Astrocyte (in vitro differentiated cells and primary cell): Measurements from ENCODE around the gene TSNAXIP1.

Experiments
- EZH2 ChIP-seq: IDR thresholded peaks from 2 replicates; pipeline ENCODE4 v1.6.1; 2012; ENCODE audit warnings: mild to moderate bottlenecking, low read length, inconsistent platforms; ENCODE audit not compliant: insufficient read depth
- TF ChIP-seq, protein P1 (sequence below): IDR thresholded peaks from 2 replicates; pipeline ENCODE4 v1.5.1; 2011; ENCODE audit warnings: low read depth, mild to moderate bottlenecking, inconsistent platforms, low read length, moderate library complexity; ENCODE audit not compliant: insufficient read depth

DNA sequence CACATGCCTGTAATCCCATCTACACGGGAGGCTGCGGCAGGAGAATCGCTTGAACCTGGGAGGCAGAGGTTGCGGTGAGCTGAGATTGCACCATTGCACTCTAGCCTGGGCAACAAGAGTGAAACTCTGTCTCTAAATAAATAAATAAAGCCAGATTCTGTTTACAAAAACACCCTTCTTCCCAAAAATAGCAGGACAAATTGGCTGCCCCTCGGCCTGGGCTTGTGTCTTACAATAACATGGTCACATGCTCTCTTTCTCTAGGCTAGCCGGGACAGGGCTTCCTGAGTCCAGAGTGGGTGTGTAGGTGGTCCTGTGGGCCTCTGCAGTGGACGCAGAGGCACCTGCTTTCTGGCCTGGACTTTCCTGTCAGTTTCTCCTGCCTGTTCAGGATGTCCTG lies 63.0 kb downstream of the TSNAXIP1 start:
- TF ChIP-seq, protein P1, sequence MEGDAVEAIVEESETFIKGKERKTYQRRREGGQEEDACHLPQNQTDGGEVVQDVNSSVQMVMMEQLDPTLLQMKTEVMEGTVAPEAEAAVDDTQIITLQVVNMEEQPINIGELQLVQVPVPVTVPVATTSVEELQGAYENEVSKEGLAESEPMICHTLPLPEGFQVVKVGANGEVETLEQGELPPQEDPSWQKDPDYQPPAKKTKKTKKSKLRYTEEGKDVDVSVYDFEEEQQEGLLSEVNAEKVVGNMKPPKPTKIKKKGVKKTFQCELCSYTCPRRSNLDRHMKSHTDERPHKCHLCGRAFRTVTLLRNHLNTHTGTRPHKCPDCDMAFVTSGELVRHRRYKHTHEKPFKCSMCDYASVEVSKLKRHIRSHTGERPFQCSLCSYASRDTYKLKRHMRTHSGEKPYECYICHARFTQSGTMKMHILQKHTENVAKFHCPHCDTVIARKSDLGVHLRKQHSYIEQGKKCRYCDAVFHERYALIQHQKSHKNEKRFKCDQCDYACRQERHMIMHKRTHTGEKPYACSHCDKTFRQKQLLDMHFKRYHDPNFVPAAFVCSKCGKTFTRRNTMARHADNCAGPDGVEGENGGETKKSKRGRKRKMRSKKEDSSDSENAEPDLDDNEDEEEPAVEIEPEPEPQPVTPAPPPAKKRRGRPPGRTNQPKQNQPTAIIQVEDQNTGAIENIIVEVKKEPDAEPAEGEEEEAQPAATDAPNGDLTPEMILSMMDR, result no peak
- no peak for TF ChIP-seq EZH2
